Measurements from ENCODE around the gene CERS6.

- TF ChIP-seq CTCF (conservative IDR thresholded peaks at IDR 0.05) (no peak), ZFX (IDR thresholded peaks at IDR 0.05) (no peak)
Measured at GRCh38 chr2:168594778-168595177, 138.7 kb downstream of the CERS6 start.
